ENCODE data around the gene DYNC1H1.
"Not testable (repeated sequence)": the region's sequence is repeated elsewhere in the genome, so short reads cannot be mapped to it uniquely, and the experiment has no call there.

DYNC1H1 gene

DNA sequence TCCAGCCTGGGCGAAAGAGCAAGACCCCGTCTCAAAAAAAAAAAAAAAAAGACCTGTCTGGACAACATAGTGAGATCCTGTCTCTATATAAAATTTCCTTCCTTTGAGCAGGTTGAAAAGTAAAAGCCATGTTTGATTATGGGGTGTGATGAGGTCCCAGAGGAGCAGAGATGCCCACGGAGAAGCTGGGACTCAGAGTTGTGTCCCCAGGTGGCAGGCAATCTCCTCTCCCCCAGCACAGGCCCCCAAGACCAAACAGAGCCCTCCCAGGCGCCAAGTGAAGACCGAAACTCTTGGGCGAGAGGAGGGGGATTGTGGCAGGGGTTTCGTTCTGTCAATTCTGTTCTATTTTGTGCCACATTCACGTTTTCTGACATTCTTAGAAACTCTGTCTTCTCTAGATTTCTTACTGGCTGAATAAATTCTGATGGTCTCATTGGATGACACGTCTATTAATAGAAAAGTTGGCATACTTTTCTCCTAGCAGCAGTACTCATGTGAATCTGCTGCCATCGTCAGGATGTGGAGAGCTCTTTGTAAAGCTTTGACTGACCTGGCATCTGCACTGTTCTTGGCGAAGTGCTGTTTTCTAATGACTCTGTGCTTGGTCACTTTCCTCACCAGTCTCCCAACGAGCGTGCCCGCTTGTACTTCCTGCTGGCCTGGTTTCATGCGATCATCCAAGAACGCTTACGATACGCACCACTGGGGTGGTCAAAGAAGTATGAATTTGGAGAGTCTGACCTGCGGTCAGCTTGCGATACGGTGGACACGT, 79.1 kb downstream of the DYNC1H1 start:
- DNase-seq, result no peak

DNA sequence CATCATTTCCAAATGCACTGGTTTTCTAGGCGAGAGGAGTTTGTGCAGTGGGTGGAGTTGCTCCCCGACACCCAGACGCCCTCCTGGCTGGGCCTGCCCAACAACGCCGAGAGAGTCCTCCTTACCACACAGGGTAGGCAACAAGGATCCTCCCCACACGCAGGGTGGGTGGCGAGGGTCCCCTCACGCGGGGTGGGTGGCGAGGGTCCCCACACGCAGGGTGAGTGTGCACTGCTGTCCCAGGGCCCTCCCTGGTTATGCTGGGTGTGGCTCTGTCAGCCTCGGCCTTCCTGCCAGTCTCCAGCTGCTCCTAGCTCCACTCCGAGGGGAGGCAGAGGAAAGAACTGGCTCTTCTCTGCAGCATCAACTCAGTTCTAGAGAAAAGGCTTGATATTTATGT, 80.2 kb downstream of the DYNC1H1 start:
- no peak for DNase-seq

DNA sequence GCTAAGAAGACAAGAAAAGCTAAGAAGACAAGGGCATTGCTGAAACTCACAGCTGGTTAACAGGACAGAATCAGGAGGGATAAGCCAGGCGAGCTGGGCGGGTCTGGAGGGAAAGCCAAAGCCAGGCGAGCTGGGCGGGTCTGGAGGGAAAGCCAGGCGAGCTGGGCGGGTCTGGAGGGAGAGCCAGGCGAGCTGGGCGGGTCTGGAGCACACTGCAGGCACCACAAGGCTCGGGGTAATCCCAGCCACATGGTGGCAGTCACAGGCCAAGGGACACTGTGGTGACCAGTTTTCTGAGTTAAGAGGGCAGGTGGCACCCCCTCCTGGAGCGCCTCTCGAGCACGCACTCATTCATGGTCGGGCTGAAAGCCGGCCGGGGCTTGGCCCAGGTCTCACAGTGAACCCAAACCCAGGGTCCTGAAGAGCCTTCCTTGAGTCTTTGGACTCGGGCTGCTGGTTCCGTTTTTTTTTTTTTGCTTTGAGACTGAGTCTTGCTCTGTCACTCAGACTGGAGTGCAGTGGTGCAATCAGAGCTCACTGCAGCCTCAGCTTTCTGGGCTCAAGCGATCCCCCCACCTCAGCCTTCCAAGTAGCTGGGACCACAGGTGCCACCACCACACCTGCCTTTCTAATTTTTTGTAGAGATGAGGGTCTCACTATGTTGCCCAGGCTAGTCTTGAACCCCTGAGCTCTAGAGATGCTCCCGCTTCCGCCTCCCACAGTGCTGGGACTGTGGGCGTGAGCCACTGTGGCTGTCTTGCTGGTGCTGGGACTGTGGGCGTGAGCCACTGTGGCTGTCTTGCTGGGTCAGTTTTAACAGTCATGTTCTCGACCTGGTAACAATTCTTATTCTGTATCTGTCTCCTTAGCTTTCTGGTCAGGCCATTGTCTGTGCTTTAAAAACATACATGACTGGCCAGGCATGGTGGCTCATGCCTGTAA, 82.2 kb downstream of the DYNC1H1 start:
- DNase-seq, result peak in 2 of 5 experiments; percentile 9 to 11

DNA sequence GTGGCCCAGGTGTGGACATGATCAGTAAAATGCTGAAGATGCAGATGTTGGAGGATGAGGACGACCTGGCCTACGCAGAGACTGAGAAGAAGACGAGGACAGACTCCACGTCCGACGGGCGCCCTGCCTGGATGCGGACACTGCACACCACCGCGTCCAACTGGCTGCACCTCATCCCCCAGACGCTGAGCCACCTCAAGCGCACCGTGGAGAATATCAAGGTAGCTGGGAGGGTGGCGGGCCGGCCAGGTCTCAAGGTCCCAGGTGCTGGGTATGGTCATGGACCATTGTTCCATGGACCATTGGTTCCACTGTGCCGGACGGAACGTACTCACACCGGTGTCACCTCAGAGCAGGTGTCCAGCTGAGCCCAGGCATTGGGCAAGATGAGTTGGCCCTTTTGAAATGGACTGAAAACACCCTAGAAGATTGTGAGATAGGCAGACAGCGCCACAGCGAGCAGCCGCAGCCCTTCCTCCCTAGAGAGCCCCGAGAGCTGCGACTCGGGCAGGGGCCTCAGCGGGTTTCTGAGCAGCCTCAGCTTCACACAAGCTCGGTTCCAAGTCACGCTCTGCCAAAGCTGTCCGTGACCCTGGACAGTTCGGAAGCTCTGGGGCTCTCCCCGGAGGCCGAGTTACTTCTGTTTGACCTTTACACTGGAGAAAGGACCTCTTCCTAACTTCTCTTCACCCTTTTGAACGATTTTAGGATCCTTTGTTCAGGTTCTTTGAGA, 83.6 kb downstream of the DYNC1H1 start:
- DNase-seq, result no peak

- no peak for DNase-seq
Measured at GRCh38 chr14:102049258-102050025, 85.1 kb downstream of the DYNC1H1 start.

DNA sequence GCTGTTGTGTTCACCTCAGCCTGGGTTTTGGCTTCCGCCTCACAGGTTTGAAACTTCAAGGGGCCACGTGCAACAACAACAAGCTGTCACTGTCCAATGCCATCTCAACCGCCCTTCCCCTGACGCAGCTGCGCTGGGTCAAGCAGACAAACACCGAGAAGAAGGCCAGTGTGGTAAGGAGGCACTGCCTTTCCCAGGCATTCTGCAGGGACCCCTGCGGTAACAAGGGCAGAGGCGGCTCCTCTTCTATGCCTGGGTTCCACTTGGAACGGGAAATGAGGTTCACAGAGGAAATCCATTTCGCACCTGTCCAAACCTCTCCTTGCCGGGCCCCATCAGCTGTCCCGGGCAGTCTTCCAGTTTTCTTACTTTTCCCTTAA, 85.6 kb downstream of the DYNC1H1 start:
- DNase-seq, result no peak

DNA sequence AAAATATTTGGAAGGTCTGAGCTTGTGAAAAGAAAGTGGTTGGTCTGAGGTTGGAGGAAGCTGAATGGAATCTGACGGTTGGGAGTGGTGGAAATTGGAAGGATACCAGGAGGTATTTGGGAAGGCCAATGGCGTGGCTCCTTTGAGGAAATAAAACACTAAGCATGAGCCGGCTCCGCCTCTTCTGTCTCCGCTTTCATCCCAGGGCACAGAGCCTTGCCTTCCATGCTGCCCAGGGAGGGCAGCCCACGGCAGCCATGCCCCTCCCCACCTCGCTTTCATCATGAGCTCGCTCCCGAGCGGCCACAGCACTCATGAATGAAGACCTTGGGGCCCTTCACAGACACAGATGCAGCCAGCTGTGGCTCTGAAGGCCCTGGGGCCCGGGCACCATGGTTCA, 86.3 kb downstream of the DYNC1H1 start:
- DNase-seq, result no peak

GRCh38 chr14:102052522-102052921, 88.1 kb downstream of the DYNC1H1 start:
- DNase-seq, result no peak

DNA sequence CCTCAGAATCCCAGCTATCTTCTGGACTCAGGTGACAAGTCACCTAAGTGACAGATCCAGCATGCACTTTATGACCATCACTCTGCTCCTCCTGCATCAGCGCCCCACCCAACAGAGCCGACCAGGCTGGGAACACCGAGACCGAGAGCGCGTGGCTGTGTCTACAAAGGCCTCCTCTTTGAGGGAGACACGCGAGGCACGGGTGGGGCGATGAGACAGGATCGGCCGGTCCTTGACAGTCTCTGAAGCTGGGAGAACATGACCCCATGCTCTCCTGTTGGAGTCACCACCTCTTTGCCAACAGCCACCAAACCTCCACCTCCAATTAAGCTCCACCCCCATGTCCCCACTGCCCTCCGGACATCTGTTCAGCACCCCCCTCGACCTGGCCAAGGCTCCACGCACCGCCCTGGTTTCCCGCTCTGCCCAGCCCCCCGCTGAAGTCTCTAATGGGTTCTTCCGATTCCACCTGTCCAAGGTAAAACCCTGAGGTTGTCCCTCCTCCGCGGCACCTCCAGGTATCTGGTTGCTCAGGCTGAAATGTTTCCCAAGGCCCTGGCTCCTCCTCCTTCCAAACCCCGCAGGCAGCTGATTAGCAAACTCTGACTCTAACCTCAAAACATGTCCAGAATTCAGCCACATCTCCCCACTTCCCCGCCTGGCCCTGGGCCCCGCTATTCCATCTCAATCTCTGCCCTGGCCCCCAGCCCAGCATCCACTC, 91.0 kb downstream of the DYNC1H1 start:
- no peak for DNase-seq

DNA sequence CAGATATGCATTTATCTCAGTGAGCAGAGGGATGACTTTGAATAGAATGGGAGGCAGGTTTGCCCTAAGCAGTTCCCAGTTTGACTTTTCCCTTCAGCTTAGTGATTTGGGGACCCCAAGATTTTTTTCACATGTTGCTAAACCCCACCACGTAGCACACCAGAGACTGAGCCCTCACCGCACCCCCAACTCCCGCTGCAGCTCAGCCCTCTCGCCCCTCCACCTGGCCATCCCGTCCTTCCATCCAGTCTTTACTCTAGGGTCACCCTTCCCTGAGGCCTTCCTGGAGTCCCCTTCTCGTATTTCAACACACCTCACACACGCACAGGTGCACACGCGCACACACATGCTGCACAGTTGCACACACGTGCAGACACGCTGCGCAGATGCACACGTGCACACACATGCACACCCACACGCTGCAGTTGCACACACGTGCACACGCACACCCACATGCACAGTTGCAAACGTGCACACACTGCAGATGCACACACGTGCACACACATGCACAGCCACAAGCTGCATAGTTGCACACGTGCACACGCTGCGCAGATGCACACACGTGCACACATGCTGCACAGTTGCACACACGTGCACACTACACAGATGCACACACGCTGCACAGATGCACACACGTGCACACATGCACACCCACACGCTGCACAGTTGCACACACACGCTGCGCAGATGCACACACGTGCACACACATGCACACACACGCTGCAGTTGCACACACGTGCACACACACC, 92.5 kb downstream of the DYNC1H1 start:
- no peak for DNase-seq

DNA sequence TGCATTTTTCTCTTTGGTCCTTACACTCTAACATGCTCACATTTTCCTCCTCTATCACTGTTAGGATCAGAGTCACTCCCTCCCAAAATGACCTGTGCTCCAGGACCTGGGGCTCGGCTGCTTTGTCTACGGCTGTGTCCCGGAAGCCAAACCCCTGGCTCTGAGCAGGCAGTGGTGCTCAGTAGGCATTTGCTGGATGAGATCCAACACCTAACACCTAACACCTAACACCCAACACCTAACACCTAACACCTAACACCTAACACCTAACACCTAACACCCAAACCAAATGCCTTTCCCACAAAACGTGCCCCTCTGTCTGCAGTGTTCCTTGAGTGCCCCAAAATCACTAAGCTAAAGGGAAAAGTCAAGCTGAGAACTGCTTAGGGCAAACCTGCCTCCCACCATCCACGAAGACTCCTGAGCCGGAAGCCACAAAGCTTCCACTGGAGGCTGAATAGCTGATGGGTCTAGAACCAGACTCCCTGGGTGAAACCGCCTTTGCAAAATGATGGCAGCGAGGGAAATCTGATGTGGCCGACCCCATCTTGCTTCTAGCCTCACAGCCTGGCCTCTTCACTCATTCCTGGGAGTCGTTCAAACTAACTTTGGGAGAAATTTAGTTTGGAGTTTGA, 93.2 kb downstream of the DYNC1H1 start:
- peak in 1 of 5 experiments; percentile 79 for DNase-seq

GRCh38 chr14:102058146-102058545, 93.8 kb downstream of the DYNC1H1 start:
- DNase-seq, result no peak

GRCh38 chr14:102058961-102059360, 94.6 kb downstream of the DYNC1H1 start:
- no peak for DNase-seq

- DNase-seq, result peak; percentile 43 to 81 (median 57)
Measured at GRCh38 chr14:102063109-102063807, 98.9 kb downstream of the DYNC1H1 start.

DNA sequence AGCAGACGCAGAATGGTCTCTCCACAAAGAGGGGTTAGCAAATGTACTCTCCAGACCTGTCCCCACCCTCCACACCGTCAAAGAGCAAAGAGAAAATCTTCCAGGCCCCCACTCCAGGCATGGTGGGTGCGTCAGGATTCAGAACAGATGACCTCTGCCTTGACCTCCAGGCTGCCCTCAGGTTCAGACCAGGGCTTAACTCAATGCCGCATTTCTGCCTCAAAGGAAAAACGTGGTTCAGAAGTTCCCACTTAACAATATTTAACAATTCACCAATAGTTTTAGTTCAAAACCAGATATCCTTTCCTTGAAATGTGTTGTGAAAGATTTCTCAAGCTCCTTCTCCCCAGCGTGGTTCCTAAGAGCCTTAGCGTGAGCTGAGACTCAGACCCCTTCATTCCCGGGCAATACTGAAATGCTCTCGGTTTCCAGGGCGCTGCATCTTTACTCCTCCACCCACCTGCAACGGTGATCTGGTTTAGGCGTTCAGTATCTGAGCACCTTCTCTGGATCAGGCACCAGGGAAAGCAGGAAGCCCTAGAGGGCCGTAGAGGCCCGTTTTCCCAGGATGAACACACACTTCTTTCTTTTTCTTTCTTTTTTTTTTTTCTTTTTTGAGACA, 99.5 kb downstream of the DYNC1H1 start:
- DNase-seq, result no peak

GRCh38 chr14:102064590-102064989, 100.2 kb downstream of the DYNC1H1 start:
- not testable (repeated sequence) for DNase-seq

DNA sequence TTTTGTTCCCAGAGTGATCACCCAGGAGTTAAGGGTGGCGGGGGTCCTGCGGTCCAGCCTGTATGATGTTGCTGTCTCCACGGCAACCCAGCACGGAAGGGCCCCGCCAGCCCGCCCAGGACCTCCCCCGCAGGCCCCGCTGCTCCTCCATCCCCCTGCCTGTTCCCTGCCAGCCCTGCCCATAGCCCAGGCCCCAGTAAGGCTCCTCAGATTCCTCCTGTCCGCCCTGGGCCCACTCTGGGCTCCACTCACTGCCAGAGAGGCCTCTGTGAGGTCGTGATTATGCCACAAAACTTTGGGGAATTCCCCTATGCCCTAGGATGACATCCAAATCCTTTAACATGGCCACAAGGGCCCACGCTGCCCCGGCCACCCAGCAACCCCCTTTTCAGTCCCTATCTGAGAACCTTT, 101.7 kb downstream of the DYNC1H1 start:
- no peak for DNase-seq

- DNase-seq, result no peak
Measured at GRCh38 chr14:102071283-102071998, 107.1 kb downstream of the DYNC1H1 start.

All from T-helper 2 cell (primary cell).